AG09309 (cell line): ENCODE measurements around the gene SORCS3.

ENCODE experiments used
- DNase-seq: peaks from one replicate; pipeline ENCODE4 v3.0.0-alpha.2; 2010; ENCODE audit warnings: low read depth
- H3K4me3 ChIP-seq: 2 replicates; pipeline ENCODE4 v1.5.1; 2011; ENCODE audit warnings: mild to moderate bottlenecking, low read depth, low read length, moderate library complexity; ENCODE audit not compliant: control insufficient read depth
- CTCF ChIP-seq: IDR thresholded peaks from 2 replicates; pipeline ENCODE4 v1.5.1; 2011; ENCODE audit warnings: mild to moderate bottlenecking, low read depth, low read length, inconsistent platforms; ENCODE audit not compliant: insufficient read depth, control insufficient read depth; ENCODE audit errors: missing control alignments

Gene SORCS3

GRCh38 chr10:104778371-104778770 is 137.3 kb downstream of the SORCS3 start:
- DNase-seq = no peak
- no peak for TF ChIP-seq CTCF
- no peak overlapping the region for H3K4me3 ChIP-seq

GRCh38 chr10:104779701-104780100 is 138.6 kb downstream of the SORCS3 start:
- H3K4me3 ChIP-seq = no peak overlapping the region
- no peak for TF ChIP-seq CTCF
- no peak for DNase-seq

- H3K4me3 ChIP-seq = no peak overlapping the region
- no peak for DNase-seq
- no peak for TF ChIP-seq CTCF
Measured at GRCh38 chr10:104780165-104780564, 139.1 kb downstream of the SORCS3 start.

GRCh38 chr10:104780946-104781595 is 140.0 kb downstream of the SORCS3 start:
- no peak overlapping the region for H3K4me3 ChIP-seq
- no peak for DNase-seq
- no peak for TF ChIP-seq CTCF

GRCh38 chr10:104784452-104784851 is 143.4 kb downstream of the SORCS3 start:
- TF ChIP-seq CTCF = no peak
- no peak overlapping the region for H3K4me3 ChIP-seq
- no peak for DNase-seq

GRCh38 chr10:104791471-104791870 is 150.4 kb downstream of the SORCS3 start:
- DNase-seq = no peak
- no peak for TF ChIP-seq CTCF
- no peak overlapping the region for H3K4me3 ChIP-seq

- H3K4me3 ChIP-seq = no peak overlapping the region
- TF ChIP-seq CTCF = no peak
- no peak for DNase-seq
Measured at GRCh38 chr10:104795411-104795810, 154.3 kb downstream of the SORCS3 start.
